ENCODE data around the gene SLC25A25. TPM values are rescaled to one million over a fixed set of nuclear protein-coding genes. Genes with fewer than 3 reads are reported as not detected.

SLC25A25 gene
- total and polyA plus RNA-seq, 5 experiments from 2014 or later = 12.1 to 18.9 (median 17.8) TPM

Other genes starting within 250 kb of the SLC25A25 start
- 10 to 100 TPM in 1 of 2 experiments, 1 to 10 TPM in 1; 9.4 to 10.2 TPM for gene ENG, start 213.6 kb upstream of the SLC25A25 start, total RNA-seq
- 1 to 10 TPM; 2.1 to 5.4 (median 4.4) TPM for gene ENG, start 213.6 kb upstream of the SLC25A25 start, polyA plus RNA-seq
- 10 to 100 TPM; 52.2 to 57.1 TPM for gene AK1, start 190.6 kb upstream of the SLC25A25 start, total RNA-seq
- under 1 TPM in 2 of 3 donors, not detected in 1; 0.07 to 0.22 TPM for gene AK1, start 190.6 kb upstream of the SLC25A25 start, polyA plus RNA-seq
- 100 to 1,000 TPM; 102 to 110 TPM for gene ST6GALNAC6, start 168.6 kb upstream of the SLC25A25 start, total RNA-seq
- 10 to 100 TPM; 29.8 to 42.8 (median 30.3) TPM for gene ST6GALNAC6, start 168.6 kb upstream of the SLC25A25 start, polyA plus RNA-seq
- gene ST6GALNAC4, start 151.2 kb upstream of the SLC25A25 start, total RNA-seq = 10 to 100 TPM; 47.0 to 47.5 TPM
- gene ST6GALNAC4, start 151.2 kb upstream of the SLC25A25 start, polyA plus RNA-seq = 10 to 100 TPM; 19.8 to 34.4 (median 22.1) TPM
- gene PIP5KL1, start 137.5 kb upstream of the SLC25A25 start, total RNA-seq = 1 to 10 TPM; 1.8 to 2.0 TPM
- gene PIP5KL1, start 137.5 kb upstream of the SLC25A25 start, polyA plus RNA-seq = under 1 TPM in 2 of 3 donors, not detected in 1; 0.28 to 0.46 TPM
- 10 to 100 TPM; 71.1 to 74.6 TPM for gene DPM2, start 130.4 kb upstream of the SLC25A25 start, total RNA-seq
- 10 to 100 TPM; 28.5 to 34.7 (median 34.2) TPM for gene DPM2, start 130.4 kb upstream of the SLC25A25 start, polyA plus RNA-seq
- 100 to 1,000 TPM; 564 to 631 TPM for gene EEIG1, start 87.2 kb upstream of the SLC25A25 start, total RNA-seq
- 100 to 1,000 TPM; 134 to 318 (median 149) TPM for gene EEIG1, start 87.2 kb upstream of the SLC25A25 start, polyA plus RNA-seq
- gene NAIF1, start 912 bp upstream of the SLC25A25 start, total RNA-seq = 10 to 100 TPM; 14.3 to 18.3 TPM
- gene NAIF1, start 912 bp upstream of the SLC25A25 start, polyA plus RNA-seq = 10 to 100 TPM; 10.1 to 13.3 (median 11.3) TPM
- 10 to 100 TPM; 69.2 to 75.6 TPM for gene PTGES2, start 59.5 kb downstream of the SLC25A25 start, total RNA-seq
- 10 to 100 TPM; 28.9 to 49.8 (median 33.3) TPM for gene PTGES2, start 59.5 kb downstream of the SLC25A25 start, polyA plus RNA-seq
- not detected for gene LCN2, start 81.2 kb downstream of the SLC25A25 start, total RNA-seq
- not detected for gene LCN2, start 81.2 kb downstream of the SLC25A25 start, polyA plus RNA-seq
- 10 to 100 TPM; 47.7 to 48.2 TPM for gene BBLN, start 92.0 kb downstream of the SLC25A25 start, total RNA-seq
- gene BBLN, start 92.0 kb downstream of the SLC25A25 start, polyA plus RNA-seq = 100 to 1,000 TPM; 116 to 122 (median 121) TPM
- 100 to 1,000 TPM; 134 to 141 TPM for gene CIZ1, start 123.3 kb downstream of the SLC25A25 start, total RNA-seq
- gene CIZ1, start 123.3 kb downstream of the SLC25A25 start, polyA plus RNA-seq = 10 to 100 TPM in 2 of 3 donors, 1 to 10 TPM in 1; 7.4 to 39.2 (median 13.2) TPM
- 1 to 10 TPM; 1.1 to 1.5 TPM for gene DNM1, start 135.1 kb downstream of the SLC25A25 start, total RNA-seq
- under 1 TPM in 2 of 3 donors, not detected in 1; 0.08 to 0.28 TPM for gene DNM1, start 135.1 kb downstream of the SLC25A25 start, polyA plus RNA-seq
- 10 to 100 TPM; 57.4 to 64.7 TPM for gene GOLGA2, start 207.8 kb downstream of the SLC25A25 start, total RNA-seq
- 1 to 10 TPM; 4.7 to 7.4 (median 6.2) TPM for gene GOLGA2, start 207.8 kb downstream of the SLC25A25 start, polyA plus RNA-seq
- gene SWI5, start 208.0 kb downstream of the SLC25A25 start, total RNA-seq = 10 to 100 TPM; 11.7 to 12.1 TPM
- 10 to 100 TPM; 33.5 to 46.8 (median 34.3) TPM for gene SWI5, start 208.0 kb downstream of the SLC25A25 start, polyA plus RNA-seq